Stimulated activated CD8-positive, alpha-beta memory T cell treated with anti-CD3 and anti-CD28 coated beads, Interleukin-4, amount 100 ng/mL, for 24 hours (primary cell): Measurements from ENCODE around the gene TUBA3E.
"Not testable (repeated sequence)": the region's sequence is repeated elsewhere in the genome, so short reads cannot be mapped to it uniquely, and the experiment has no call there.

Experiments used
- DNase-seq: peaks from one replicate; pipeline ENCODE4 v3.0.0-alpha.2; 2020; ENCODE audit warnings: low read depth

TUBA3E gene

GRCh38 chr2:130160838-130161705 lies 37.2 kb downstream of the TUBA3E start:
- not testable (repeated sequence) for DNase-seq

GRCh38 chr2:130160131-130160530 lies 38.1 kb downstream of the TUBA3E start:
- no peak for DNase-seq

GRCh38 chr2:130159376-130159775 lies 38.9 kb downstream of the TUBA3E start:
- not testable (repeated sequence) for DNase-seq

GRCh38 chr2:130158631-130159030 lies 39.6 kb downstream of the TUBA3E start:
- no peak for DNase-seq

- DNase-seq = not testable (repeated sequence)
Observed at GRCh38 chr2:130157825-130158514, 40.3 kb downstream of the TUBA3E start.

- DNase-seq = not testable (repeated sequence)
Observed at GRCh38 chr2:130157354-130157753, 40.9 kb downstream of the TUBA3E start.

GRCh38 chr2:130156624-130157004 lies 41.6 kb downstream of the TUBA3E start:
- no peak for DNase-seq

- not testable (repeated sequence) for DNase-seq
Observed at GRCh38 chr2:130155956-130156623, 42.1 kb downstream of the TUBA3E start.

- DNase-seq = no peak
Observed at GRCh38 chr2:130154773-130155765, 43.2 kb downstream of the TUBA3E start.

GRCh38 chr2:130154423-130154770 lies 43.8 kb downstream of the TUBA3E start:
- not testable (repeated sequence) for DNase-seq

- not testable (repeated sequence) for DNase-seq
Observed at GRCh38 chr2:130153721-130154422, 44.4 kb downstream of the TUBA3E start.

- DNase-seq = no peak
Observed at GRCh38 chr2:130152816-130153595, 45.2 kb downstream of the TUBA3E start.

GRCh38 chr2:130152136-130152815 lies 46.0 kb downstream of the TUBA3E start:
- not testable (repeated sequence) for DNase-seq

GRCh38 chr2:130151145-130151512 lies 47.1 kb downstream of the TUBA3E start:
- not testable (repeated sequence) for DNase-seq

GRCh38 chr2:130150181-130151144 lies 47.8 kb downstream of the TUBA3E start:
- DNase-seq = no peak

- DNase-seq = not testable (repeated sequence)
Observed at GRCh38 chr2:130148515-130148914, 49.7 kb downstream of the TUBA3E start.

GRCh38 chr2:130145006-130145414 lies 53.2 kb downstream of the TUBA3E start, which contains the start of gene CCDC74B:
Gene CCDC74B, minus strand, starts transcription at chr2:130145112. Its CDS starts 116 bp downstream, at chr2:130144996.
- DNase-seq = peak; percentile 42
